GM12892 (cell line): ENCODE measurements around the gene KIAA0040.

Experiments used
- POLR2A ChIP-seq: IDR thresholded peaks from 2 replicates; pipeline ENCODE4 v1.6.1; 2011; ENCODE audit warnings: low read depth, low read length, control low read depth
- POLR2AphosphoS5 ChIP-seq: IDR thresholded peaks from 2 replicates; pipeline ENCODE4 v1.6.1; 2011; ENCODE audit warnings: low read depth, low read length, control low read depth
- TAF1 ChIP-seq: IDR thresholded peaks from 2 replicates; pipeline ENCODE4 v1.6.1; 2011; ENCODE audit warnings: low read depth, mild to moderate bottlenecking, control low read depth, low read length, borderline replicate concordance

DNA sequence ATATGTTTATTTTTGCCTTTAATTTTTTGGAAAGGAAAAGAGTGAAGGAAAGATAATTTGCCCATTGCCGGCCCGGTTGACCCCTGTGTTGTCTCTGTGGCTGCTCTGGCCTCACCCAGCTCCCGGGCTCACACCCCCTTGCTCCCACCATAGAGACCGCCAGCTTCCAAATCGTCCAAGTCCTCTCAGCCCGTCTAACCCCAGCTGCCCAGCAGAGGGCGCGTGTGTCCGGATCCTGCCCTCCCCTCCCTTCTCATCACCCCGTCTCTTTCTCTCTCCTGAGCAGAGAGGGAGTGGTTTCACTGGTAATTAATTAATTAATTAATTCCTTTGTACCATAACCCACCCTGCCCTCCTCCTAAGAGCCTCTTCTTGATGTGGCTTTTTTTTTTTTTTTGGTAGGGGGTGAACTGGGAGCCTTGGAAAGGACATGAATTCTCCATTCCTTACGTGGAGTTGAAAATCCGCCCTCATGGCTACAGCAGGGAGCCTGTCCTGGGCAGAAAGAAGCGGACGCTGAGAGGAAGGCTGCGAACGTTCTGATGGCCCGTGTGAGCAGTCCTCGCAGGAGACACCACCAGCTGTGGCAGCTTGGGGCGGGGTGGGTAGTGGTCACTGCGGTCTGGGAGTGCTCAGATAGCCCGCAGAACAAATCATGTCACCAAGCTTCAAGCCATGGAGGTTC lies 45.9 kb downstream of the KIAA0040 start:
- TF ChIP-seq POLR2A (no peak), POLR2AphosphoS5 (no peak), TAF1 (no peak)
